ENCODE results near the gene RFX4. TPM values are rescaled to one million over a fixed set of nuclear protein-coding genes. Genes with fewer than 3 reads are reported as not detected.

Gene RFX4
- total RNA-seq, 4 donors from 2014 or later, result not detected

GRCh38 chr12:106710143-106710893 lies 127.5 kb downstream of the RFX4 start:
- Histone ChIP-seq H3K4me3 (no peak overlapping the region), H3K4me1 (no peaks in the 10 kb centered on the region), H3K36me3 (no peaks in the 10 kb centered on the region), H3K27me3 (no peaks in the 10 kb centered on the region), H3K27ac (no peak overlapping the region), H3K9me3 (no peaks in the 10 kb centered on the region)
- intact Hi-C loops (cut with DNase I; ENCODE audit: low total_unique reads) (no loop called here), in situ Hi-C loops (cut with MboI; ENCODE audit: low sequenced_read_pairs in 4 of 4) (no loop called here)
- ATAC-seq (no peak), DNase-seq (no peak)
- TF ChIP-seq POLR2A (IDR thresholded peaks at IDR 0.05) (no peak), CTCF (IDR thresholded peaks at IDR 0.05 in 4 of 5, conservative IDR thresholded peaks at IDR 0.05 in 1 of 5) (no peak)

GRCh38 chr12:106711316-106711715 lies 128.5 kb downstream of the RFX4 start:
- no peaks in the 10 kb centered on the region for H3K27me3 ChIP-seq
- TF ChIP-seq POLR2A (IDR thresholded peaks at IDR 0.05) (no peak), CTCF (IDR thresholded peaks at IDR 0.05 in 4 of 5, conservative IDR thresholded peaks at IDR 0.05 in 1 of 5) (no peak)
- intact Hi-C loops (cut with DNase I; ENCODE audit: low total_unique reads), result no loop called here

GRCh38 chr12:106712768-106713167 lies 130.0 kb downstream of the RFX4 start:
- Histone ChIP-seq H3K4me1 (no peaks in the 10 kb centered on the region), H3K27ac (no peak overlapping the region), H3K36me3 (no peaks in the 10 kb centered on the region), H3K9me3 (no peaks in the 10 kb centered on the region), H3K27me3 (no peaks in the 10 kb centered on the region), H3K4me3 (no peak overlapping the region)
- in situ Hi-C loops (cut with MboI; ENCODE audit: low sequenced_read_pairs in 4 of 4) (no loop called here), intact Hi-C loops (cut with DNase I; ENCODE audit: low total_unique reads) (no loop called here)
- DNase-seq (no peak), ATAC-seq (no peak)
- TF ChIP-seq POLR2A (IDR thresholded peaks at IDR 0.05) (no peak), CTCF (IDR thresholded peaks at IDR 0.05 in 4 of 5, conservative IDR thresholded peaks at IDR 0.05 in 1 of 5) (no peak)

More at GRCh38 chr12:106711316-106711715, 128.5 kb downstream of the RFX4 start:
- H3K4me1 ChIP-seq, result no peaks in the 10 kb centered on the region
- H3K4me3 ChIP-seq, result no peak overlapping the region
- ATAC-seq, result no peak
- H3K27ac ChIP-seq, result no peak overlapping the region
- H3K9me3 ChIP-seq, result no peaks in the 10 kb centered on the region
- no peaks in the 10 kb centered on the region for H3K36me3 ChIP-seq
- in situ Hi-C loops (cut with MboI; ENCODE audit: low sequenced_read_pairs in 4 of 4), result no loop called here
- DNase-seq, result no peak

- no peak for TF ChIP-seq CTCF (IDR thresholded peaks at IDR 0.05 in 4 of 5, conservative IDR thresholded peaks at IDR 0.05 in 1 of 5)
- TF ChIP-seq POLR2A (IDR thresholded peaks at IDR 0.05), result no peak
- intact Hi-C loops (cut with DNase I; ENCODE audit: low total_unique reads), result no loop called here
- H3K4me1 ChIP-seq, result no peaks in the 10 kb centered on the region
- no peaks in the 10 kb centered on the region for H3K9me3 ChIP-seq
- H3K4me3 ChIP-seq, result no peak overlapping the region
- no peaks in the 10 kb centered on the region for H3K27me3 ChIP-seq
- in situ Hi-C loops (cut with MboI; ENCODE audit: low sequenced_read_pairs in 4 of 4), result no loop called here
- no peak for ATAC-seq
- H3K27ac ChIP-seq, result no peak overlapping the region
- DNase-seq, result no peak
- H3K36me3 ChIP-seq, result no peaks in the 10 kb centered on the region
Measured at GRCh38 chr12:106714926-106715325, 132.1 kb downstream of the RFX4 start.

- DNase-seq (no peak), ATAC-seq (no peak)
- Histone ChIP-seq H3K36me3 (no peaks in the 10 kb centered on the region), H3K4me1 (no peaks in the 10 kb centered on the region), H3K9me3 (no peaks in the 10 kb centered on the region), H3K4me3 (no peak overlapping the region), H3K27ac (no peak overlapping the region), H3K27me3 (no peaks in the 10 kb centered on the region)
- intact Hi-C loops (cut with DNase I; ENCODE audit: low total_unique reads) (no loop called here), in situ Hi-C loops (cut with MboI; ENCODE audit: low sequenced_read_pairs in 4 of 4) (no loop called here)
- TF ChIP-seq POLR2A (IDR thresholded peaks at IDR 0.05) (no peak), CTCF (IDR thresholded peaks at IDR 0.05 in 4 of 5, conservative IDR thresholded peaks at IDR 0.05 in 1 of 5) (no peak)
Measured at GRCh38 chr12:106715582-106715981, 132.8 kb downstream of the RFX4 start.

Data from gastrocnemius medialis (tissue), 4 donors.